ENCODE measurements around the gene EHBP1L1. TPM values are rescaled to one million over a fixed set of nuclear protein-coding genes. Genes with fewer than 3 reads are reported as not detected.

Gene EHBP1L1
- total RNA-seq, 4 donors from 2014 or later = 21.2 to 125 (median 65.6) TPM

GRCh38 chr11:65547446-65548125 lies 28.3 kb upstream of the EHBP1L1 start:
- no peak for ATAC-seq (ENCODE audit: low FRiP score)

GRCh38 chr11:65548395-65548794 lies 27.5 kb upstream of the EHBP1L1 start:
- ATAC-seq (ENCODE audit: low FRiP score) (no peak), DNase-seq (ENCODE audit: low spot score) (no peak)
- no peak for TF ChIP-seq CTCF (IDR thresholded peaks at IDR 0.05)

More at GRCh38 chr11:65547446-65548125, 28.3 kb upstream of the EHBP1L1 start:
- TF ChIP-seq CTCF (IDR thresholded peaks at IDR 0.05) = no peak
- no peak for DNase-seq (ENCODE audit: low spot score)

DNA sequence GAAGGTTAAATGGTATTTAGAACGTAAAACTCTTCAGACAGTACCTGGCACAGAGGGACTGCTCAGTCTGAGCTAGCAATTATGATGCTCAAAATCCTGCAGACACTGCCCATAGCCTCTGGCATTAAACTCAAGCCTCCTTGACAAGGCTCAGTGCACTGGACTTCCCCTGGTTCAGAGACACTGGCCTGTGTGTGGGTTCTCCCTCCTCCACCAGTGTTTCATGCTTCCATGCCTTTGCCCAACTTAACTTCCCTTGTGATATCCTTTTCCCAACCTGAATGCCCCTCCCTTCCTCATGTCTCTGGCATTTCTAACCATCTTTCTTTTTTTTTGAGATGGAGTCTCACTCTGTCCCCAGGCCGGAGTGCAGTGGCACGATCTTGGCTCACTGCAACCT lies 26.8 kb upstream of the EHBP1L1 start:
- ATAC-seq (ENCODE audit: low FRiP score) (no peak), DNase-seq (ENCODE audit: low spot score) (no peak)
- TF ChIP-seq CTCF (IDR thresholded peaks at IDR 0.05) = no peak

GRCh38 chr11:65551572-65552387 lies 24.1 kb upstream of the EHBP1L1 start:
- TF ChIP-seq CTCF (IDR thresholded peaks at IDR 0.05) = no peak
- ATAC-seq (ENCODE audit: low FRiP score) (peak; percentile 37), DNase-seq (ENCODE audit: low spot score) (no peak)

- TF ChIP-seq CTCF (IDR thresholded peaks at IDR 0.05) = no peak
- DNase-seq (ENCODE audit: low spot score) = no peak
- ATAC-seq (ENCODE audit: low FRiP score) = no peak
These were observed 23.4 kb upstream of the EHBP1L1 start for GRCh38 chr11:65552388-65552951.

DNA sequence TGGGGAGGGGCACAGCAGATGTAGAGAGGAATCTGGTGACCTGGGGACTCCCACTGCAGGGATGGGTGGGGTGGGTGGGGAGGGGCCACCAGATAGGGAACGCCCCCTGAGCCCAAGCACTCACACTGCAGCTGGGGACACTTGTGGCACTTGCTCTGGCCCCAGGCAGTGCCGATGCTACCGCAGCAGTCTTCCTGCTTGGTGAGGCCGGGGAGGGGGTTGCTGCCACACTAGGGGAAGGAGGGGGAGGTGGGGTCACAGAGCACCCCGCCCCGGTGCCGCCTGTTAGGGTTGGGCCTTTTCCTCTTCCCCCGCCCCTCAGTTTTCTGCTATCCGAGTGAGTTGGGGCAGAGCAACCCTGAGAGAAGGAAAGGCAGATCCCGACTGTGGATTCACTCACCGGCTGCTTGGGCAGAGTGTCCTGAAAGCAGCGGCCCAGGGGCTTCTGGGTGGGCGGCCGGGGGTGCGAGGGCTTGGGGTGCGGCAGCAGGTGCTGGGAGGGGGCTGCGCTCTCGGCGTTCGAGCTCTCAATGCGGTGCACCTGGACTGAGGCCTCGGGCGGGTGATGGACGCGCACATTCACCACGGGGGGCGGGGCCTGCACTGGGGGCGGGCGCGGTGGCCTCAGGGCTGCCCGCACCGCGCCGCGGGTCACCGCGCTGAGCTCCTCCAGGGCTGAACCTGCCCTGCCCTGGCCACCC lies 22.4 kb upstream of the EHBP1L1 start:
- ATAC-seq (ENCODE audit: low FRiP score) (no peak), DNase-seq (ENCODE audit: low spot score) (no peak)
- no peak for TF ChIP-seq CTCF (IDR thresholded peaks at IDR 0.05)
